Mammary epithelial cell (primary cell): ENCODE results near the gene OPHN1.

ENCODE experiments used
- CTCF ChIP-seq, 2 donors: IDR thresholded peaks in 1 of 2; conservative IDR thresholded peaks in 1 of 2; 2 replicates each; pipeline ENCODE4 v1.5.1; 2011 to 2012; ENCODE audit warnings: inconsistent platforms in 2 of 2, low read length in 2 of 2, mild to moderate bottlenecking in 2 of 2, control low read depth in 1 of 2, low read depth in 1 of 2; ENCODE audit not compliant: insufficient read depth in 1 of 2; ENCODE audit errors: extremely low read depth in 1 of 2
- EZH2 ChIP-seq: IDR thresholded peaks from 2 replicates; pipeline ENCODE4 v1.6.1; 2012; ENCODE audit warnings: low read length, inconsistent platforms, borderline replicate concordance

- TF ChIP-seq CTCF (conservative IDR thresholded peaks at IDR 0.05 in 1 of 2, IDR thresholded peaks at IDR 0.05 in 1 of 2; ENCODE audit: extremely low read depth in 1 of 2, insufficient read depth in 1 of 2, low read depth in 1 of 2, low read length in 2 of 2) (no peak), EZH2 (no peak)
Measured at GRCh38 chrX:68411729-68412128, 21.6 kb downstream of the OPHN1 start.
